GM12872 (cell line): ENCODE measurements around the gene CD7.

Source experiments
- CTCF ChIP-seq: IDR thresholded peaks from 3 replicates; pipeline ENCODE4 v1.5.1; 2011; ENCODE audit warnings: low read depth, mild to moderate bottlenecking, low read length, moderate library complexity; ENCODE audit not compliant: insufficient read depth

The CD7 gene

DNA sequence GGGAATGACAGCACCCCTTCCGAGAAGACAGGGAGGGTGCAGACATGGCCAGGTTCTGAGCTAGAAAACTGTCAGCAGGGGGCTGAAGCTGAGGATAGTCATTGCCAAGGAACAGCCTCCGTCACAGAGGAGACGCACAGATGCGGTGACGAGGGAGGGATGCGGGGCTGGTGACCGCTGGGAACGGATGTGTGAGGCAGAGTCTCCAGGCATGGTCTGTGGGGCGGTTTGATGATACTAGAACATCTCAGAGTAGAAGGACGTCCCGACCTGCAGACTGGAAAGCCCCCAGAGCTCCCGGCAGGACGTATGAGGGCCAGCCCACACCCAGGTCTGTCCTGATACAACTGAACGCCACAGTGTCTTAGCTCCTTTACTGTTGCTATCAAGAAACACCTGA lies 42.1 kb downstream of the CD7 start:
- TF ChIP-seq CTCF = no peak

GRCh38 chr17:82274134-82275020 lies 43.0 kb downstream of the CD7 start:
- TF ChIP-seq CTCF = no peak

- no peak for TF ChIP-seq CTCF
Observed at GRCh38 chr17:82273327-82274133, 43.9 kb downstream of the CD7 start, which contains the start of gene CSNK1D. TSS of gene CSNK1D (minus strand) at chr17:82273700. CDS start at chr17:82273381, 319 bp downstream.

GRCh38 chr17:82272495-82273326 lies 44.7 kb downstream of the CD7 start:
- TF ChIP-seq CTCF = no peak

GRCh38 chr17:82271401-82271800 lies 46.0 kb downstream of the CD7 start:
- TF ChIP-seq CTCF = no peak

DNA sequence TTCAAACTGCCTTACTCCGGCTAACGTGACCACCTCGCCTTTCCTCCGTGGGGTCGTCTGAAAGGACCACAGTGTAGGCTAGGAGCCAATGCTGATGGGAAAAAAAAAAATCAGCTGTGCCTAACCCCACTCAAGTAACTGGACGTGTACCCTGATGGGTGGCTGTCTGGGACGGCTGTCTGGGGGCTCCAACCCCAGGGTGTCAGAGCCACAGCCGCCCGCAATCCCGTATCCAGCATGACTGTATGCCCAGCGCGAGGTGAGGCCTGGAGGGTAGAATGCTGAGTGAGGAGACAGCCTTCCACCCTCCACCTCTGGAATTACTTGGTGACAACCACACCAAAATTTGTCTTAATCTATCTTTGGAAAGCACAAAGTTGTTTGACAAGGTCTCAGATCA lies 46.8 kb downstream of the CD7 start:
- no peak for TF ChIP-seq CTCF
